HL-60/S4 treated with retinoic acid at 250 ng/mL for 4 days and 3 days (cell line): ENCODE results near the gene EFTUD2.

Experiments
- in situ Hi-C: fragments of 300-500 bp; cut with MboI; formaldehyde crosslinking; loops from 2 replicates; pipeline ENCODE4 v1.7.0; 2022; ENCODE audit warnings: low sequenced_read_pairs

The EFTUD2 gene

DNA sequence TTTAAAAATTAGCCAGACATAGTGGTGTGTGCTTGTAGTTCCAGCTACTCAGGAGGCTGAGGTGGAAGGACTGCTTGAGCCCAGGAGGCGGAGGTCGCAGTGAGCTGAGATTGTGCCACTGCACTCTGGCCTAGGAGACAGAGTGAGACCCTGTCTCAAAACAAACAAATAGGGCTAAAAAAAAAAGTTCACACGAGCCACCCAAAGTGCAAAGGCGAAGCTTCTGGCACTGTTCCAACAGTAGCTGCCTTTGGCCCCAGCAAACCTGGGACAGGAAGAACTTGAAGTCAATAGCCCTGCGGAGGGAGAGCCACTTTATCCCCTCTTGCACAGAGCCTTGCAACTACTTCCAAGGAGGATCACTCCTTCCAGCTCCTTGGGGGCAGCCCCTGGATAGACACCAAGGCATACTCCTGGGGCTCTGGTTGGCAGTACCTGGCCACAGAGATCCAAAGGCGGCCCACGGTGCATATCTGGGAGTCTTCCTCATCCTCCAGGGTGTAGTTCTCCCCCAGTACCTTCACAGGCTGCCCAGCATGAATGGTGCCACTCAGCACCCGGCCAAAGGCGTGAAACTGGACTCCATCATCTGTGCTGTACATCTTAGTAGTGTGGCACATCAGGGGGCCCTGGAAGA, 36.8 kb downstream of the EFTUD2 start:
- in situ Hi-C loops, result loop anchor here (10.0 to 25.0 kb wide), 2 partner anchors 88 to 325 kb away; no protein-coding TSS in a partner anchor

- in situ Hi-C loops, result loop anchor here (10.0 to 25.0 kb wide), 2 partner anchors 85 to 322 kb away; no protein-coding TSS in a partner anchor
These were observed 39.5 kb downstream of the EFTUD2 start for GRCh38 chr17:44859701-44860100.

DNA sequence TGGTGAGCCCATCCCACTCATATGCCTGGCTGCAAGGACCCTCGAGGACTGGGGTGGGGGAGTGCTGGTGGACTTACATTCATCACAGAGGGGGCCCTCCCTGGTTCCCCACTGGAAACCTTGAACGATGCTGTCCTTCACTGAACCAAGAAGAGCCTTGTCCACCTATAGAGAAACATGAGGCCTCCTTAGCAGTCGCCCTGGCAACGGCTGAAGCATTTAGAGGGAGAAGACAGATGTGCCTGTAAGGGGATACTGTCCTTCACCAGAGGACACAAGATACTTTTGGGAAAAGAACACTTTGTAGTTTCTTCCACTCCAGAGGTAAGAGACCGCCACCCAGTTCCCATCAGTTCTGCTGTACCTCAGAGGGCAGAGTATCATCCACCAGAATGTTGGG, 45.1 kb downstream of the EFTUD2 start:
- in situ Hi-C loops, result loop anchor here (25.0 kb wide), 1 partner anchor 317 kb away; no protein-coding TSS in a partner anchor

DNA sequence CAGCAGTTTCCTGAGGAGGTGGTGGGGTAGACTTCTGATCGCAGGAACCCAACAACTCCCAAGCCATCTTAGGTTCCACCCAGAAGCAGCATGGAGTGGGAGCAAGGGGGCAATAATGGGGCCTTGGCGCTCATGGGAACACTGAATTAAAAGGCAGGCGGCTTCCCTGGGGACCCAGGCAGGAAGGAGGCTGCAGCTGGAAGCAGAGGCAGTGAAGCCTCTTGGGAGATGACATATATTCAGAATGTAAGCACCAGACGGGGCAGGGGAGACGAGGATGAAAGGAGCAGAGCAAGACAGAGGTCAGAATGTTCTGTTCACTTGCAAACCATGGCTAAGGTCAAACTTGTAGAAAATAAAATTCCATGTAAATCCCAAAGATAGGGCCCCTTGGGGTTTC, 48.6 kb downstream of the EFTUD2 start:
- in situ Hi-C loops, result loop anchor here (25.0 kb wide), 1 partner anchor 313 kb away; no protein-coding TSS in a partner anchor

GRCh38 chr17:44850025-44850424, 49.2 kb downstream of the EFTUD2 start:
- in situ Hi-C loops, result loop anchor here (25.0 kb wide), 1 partner anchor 313 kb away; no protein-coding TSS in a partner anchor

- in situ Hi-C loops, result no loop called here
These were observed 50.2 kb downstream of the EFTUD2 start for GRCh38 chr17:44848961-44849489.

GRCh38 chr17:44848257-44848795, 50.9 kb downstream of the EFTUD2 start:
- in situ Hi-C loops, result no loop called here

DNA sequence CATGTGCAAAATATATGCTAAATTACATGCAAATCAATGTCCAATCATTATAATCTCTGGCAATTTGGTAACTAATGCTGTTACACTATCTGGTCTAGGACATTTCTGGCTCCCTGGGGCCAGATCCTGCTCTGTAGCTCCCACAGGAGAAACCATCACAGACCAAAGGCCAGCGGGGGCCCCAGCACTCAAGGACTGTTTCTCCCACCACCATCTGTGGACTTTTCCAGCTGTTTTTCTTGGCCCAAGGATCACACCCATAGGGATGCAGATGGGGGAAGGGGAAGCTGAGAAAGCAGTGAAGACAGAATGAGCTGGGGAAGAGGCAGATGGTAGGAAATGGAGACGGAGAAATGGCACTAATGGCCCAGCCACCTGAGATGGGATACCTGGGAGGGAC, 51.7 kb downstream of the EFTUD2 start, which contains the start of gene HIGD1B:
Gene HIGD1B (plus strand): TSS at position 298 of the 400 bp plus-strand sequence. CDS start 270 bp downstream, outside the sequence.
- in situ Hi-C loops, result no loop called here

DNA sequence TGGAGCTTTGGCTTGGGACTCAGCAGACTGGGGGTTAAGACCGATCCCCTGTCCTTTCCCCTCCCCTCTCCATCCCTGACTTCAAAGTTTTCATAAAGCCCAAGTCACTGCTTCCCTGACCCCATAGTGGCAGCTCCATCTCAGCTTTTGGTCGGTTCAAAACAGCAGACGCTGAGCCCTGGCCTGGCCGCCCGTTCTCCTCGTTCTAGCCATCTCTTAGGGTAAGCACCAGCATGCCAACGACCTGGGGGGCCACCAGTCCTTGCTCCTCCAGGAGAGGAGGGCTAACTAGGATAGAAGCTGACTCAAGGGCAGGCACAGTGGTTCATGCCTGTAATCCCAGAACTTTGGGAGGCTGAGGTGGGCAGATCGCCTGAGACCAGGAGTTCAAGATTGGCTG, 53.0 kb downstream of the EFTUD2 start:
- in situ Hi-C loops, result no loop called here

GRCh38 chr17:44844390-44844830, 54.8 kb downstream of the EFTUD2 start:
- in situ Hi-C loops, result no loop called here

- in situ Hi-C loops, result no loop called here
These were observed 56.5 kb downstream of the EFTUD2 start for GRCh38 chr17:44842748-44843147.

DNA sequence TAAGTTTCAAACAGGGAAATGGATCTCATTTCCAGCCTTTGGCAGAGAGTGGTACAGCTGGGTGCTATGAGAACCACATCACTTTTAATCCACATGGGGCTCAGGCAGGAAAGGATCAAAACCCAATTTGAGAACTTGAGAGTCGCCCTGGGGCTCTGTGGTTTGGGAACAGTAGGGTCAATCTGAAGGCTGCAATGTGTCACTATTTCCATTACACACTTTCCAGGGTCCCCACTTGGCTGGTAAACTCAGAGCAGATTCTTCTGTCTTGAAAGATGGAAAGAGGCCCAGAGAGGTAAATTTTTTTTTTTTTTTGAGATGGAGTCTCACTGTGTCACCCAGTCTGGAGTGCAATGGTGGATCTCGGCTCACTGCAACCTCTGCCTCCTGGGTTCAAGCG, 58.3 kb downstream of the EFTUD2 start:
- in situ Hi-C loops, result no loop called here

DNA sequence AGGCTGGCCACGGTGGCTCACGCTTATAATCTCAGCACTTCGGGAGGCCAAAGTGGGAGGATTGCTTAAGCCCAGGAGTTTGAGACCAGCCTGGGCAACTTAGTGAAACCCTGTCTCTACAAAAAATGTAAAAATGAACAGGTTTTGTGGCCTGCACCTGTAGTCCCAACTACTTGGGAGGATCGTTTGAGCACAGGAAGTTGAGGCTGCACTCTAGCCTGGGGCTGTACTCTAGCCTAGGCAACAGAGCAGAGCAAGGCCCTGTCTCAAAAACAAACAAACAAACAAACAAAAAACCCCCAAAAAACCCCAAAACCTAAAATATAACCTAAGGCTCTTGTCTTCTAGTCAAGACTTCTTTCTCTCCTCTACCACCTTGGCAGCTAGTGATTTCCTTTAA, 59.0 kb downstream of the EFTUD2 start:
- in situ Hi-C loops, result no loop called here

DNA sequence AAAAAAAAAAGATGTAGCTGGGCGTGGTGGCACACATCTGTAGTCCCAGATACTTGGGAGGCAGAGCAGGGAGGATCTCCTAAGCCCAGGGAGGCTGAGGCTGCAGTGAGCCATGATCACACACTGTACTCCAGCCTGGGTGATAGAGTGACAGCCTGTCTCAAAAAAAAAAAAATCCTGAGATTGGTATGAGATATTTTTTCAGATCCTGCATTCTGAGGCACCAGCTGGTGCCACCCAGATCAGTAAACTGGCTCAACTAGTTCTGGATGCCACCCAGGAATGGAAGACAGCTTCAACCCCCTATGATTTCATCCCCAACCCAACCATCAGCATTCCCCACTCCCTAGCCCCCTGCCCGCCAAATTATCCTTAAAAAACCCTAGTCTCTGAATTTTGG, 62.0 kb downstream of the EFTUD2 start:
- in situ Hi-C loops, result no loop called here

DNA sequence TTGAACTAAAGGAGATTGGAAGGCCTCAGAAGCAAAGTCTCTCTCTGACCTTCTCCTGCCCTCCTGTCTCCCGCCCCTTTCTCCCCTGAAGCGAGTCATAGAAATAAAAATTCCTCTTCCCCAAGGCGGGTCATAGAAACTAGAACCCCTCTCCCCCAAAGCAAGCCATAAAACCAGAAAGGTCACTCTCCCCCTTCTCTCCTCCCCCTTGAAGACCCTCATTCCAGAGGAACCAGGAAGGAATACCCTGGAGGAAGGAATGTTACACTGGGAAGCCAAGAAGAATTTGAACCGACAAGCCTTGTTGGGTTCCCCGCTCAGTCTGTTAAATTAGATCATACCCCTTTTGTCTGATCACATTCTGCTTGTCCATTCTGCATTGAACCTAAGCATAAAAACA, 66.4 kb downstream of the EFTUD2 start:
- in situ Hi-C loops, result no loop called here

GRCh38 chr17:44831371-44831770, 67.9 kb downstream of the EFTUD2 start:
- in situ Hi-C loops, result no loop called here

DNA sequence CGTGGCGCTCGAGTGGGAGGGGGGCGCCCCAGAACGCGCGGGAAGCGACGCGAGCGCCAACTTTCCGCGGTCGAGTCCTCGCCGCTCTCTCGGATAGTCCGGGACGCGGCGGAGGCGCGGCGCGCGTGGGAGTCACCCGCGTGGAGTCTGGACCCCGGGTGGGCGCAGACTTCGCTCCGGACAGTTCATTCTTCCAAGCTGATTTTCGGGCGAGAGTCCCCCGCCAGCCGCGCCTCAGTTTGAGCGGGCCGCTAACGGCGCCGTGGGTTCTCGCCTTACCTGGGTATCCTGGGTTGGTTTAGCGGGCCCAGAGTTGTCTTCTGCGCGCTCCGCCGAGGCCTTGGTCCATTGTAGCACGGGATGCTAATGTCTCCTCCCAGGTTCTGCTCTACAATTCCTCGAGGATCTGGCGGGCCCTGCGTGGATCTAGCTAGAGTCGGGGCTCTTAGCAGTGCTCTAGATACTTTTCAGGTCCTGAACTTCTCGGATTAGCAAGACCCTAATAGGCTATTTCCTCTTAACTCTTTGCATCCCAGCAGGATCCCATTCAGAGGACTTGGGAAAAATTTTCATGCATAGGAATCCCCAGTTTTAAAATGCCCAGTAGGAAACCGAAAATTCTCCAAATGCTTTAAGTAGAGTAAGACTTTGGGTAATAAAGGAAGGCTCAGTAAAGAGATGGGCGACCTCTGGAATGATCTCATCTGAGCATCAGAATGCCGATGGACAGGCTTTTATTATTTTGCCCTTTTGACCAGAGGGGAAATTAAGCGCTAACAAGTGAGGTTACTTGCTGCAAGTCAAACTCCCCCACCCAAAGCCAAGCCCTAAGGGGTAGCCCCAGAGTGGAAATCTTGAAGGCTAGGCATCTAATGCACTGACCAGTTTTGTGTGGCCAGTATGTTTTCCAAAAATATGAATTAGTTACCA, 68.6 kb downstream of the EFTUD2 start:
- in situ Hi-C loops, result no loop called here

- in situ Hi-C loops, result no loop called here
These were observed 69.5 kb downstream of the EFTUD2 start, which contains the start of gene GJC1 for GRCh38 chr17:44829523-44830358. Gene GJC1, minus strand, starts transcription at chr17:44830287. Its CDS starts 24,470 bp downstream, at chr17:44805817.

GRCh38 chr17:44828919-44829522, 70.2 kb downstream of the EFTUD2 start:
- in situ Hi-C loops, result no loop called here

GRCh38 chr17:44827863-44828262, 71.4 kb downstream of the EFTUD2 start:
- in situ Hi-C loops, result no loop called here
